Measurements from ENCODE around the gene CLDN2.
"Not testable (repeated sequence)": the region's sequence is repeated elsewhere in the genome, so short reads cannot be mapped to it uniquely, and the experiment has no call there.

The CLDN2 gene, protein sequence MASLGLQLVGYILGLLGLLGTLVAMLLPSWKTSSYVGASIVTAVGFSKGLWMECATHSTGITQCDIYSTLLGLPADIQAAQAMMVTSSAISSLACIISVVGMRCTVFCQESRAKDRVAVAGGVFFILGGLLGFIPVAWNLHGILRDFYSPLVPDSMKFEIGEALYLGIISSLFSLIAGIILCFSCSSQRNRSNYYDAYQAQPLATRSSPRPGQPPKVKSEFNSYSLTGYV

DNA sequence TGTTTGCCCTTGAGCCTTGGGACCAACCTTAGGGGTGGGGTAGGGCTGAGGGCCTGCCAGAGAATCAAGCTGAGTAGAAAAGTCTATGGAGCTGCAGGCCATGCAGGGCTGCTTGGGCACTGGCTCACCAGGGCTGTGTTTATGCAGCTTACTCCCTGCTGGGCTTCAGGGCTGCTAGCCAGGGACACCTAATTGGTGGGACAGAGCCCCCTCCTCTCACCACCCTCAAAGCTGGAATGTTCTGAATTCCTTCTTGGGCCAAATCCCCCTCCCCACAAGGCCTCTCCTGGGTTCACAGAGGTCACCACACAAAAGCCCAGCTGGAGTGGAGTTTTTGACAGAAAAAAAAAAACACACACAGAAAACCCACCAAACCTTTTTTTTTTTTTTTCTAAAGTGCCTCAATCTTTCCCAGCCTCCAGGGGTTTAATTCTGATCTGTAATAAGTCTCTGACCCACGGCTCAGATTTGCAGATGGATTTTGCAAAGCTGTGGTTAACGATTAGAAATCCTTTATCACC is at the start of gene CLDN2:
Gene CLDN2, plus strand, starts transcription at position 471 of the 521 bp plus-strand sequence. CDS start 7,827 bp downstream, outside the sequence.
- H3K36me3 ChIP-seq (replicated peaks): no peaks in the 10 kb centered on the region
- no peak within 1 kb of the TSS for H3K4me3 ChIP-seq
- peaks cover 6% of the 10 kb centered on the region for H3K27me3 ChIP-seq (ENCODE audit: low read depth)
- in situ Hi-C loops (cut with MboI; ENCODE audit: low sequenced_read_pairs): no loop called here
- no peaks in the 10 kb centered on the region for H3K4me1 ChIP-seq
- H3K9me3 ChIP-seq: no peaks in the 10 kb centered on the region
- no peak for DNase-seq (ENCODE audit: low spot score in 2 of 2)

DNA sequence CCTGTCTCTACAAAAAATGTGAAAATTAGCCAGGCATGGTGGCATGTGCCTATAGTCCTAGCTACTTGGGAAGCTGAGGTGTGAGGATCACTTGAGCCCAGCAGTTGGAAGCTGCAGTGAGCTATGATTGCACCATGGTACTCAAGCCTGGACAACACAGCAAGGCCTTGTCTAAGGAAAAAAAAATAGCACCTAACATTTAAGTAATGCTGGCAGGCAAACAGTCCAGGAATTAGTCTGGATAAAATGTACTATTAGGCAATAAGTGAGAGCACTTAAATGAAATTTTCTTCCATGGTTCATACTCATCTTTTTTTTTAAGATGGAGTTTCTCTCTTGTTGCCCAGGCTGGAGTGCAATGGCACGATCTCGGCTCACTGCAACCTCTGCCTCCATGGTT is 47.4 kb upstream of the CLDN2 start:
- H3K27me3 ChIP-seq (ENCODE audit: low read depth); H3K4me1 ChIP-seq; H3K9me3 ChIP-seq; H3K36me3 ChIP-seq (replicated peaks); H3K4me3 ChIP-seq; DNase-seq (ENCODE audit: low spot score in 2 of 2); in situ Hi-C loops (cut with MboI; ENCODE audit: low sequenced_read_pairs): not testable (repeated sequence)

DNA sequence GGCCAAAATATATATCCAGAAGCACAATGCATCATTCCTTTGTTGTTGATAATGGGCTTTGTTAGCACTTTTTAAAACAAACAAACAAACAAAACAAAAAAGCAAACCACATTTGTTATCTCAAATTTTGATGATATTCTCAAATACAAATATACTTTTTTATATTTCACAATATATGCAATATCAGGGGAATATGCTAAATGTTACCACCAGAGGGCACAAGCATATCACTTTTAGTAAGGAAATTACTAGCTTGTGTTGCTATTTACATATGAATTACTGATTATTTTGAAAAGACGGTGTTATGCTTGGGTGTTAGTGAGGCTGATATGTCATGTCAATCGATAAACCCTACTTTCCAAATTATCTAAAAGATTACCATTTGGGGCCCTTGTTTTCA is 46.1 kb upstream of the CLDN2 start:
- no peaks in the 10 kb centered on the region for H3K9me3 ChIP-seq
- no peaks in the 10 kb centered on the region for H3K36me3 ChIP-seq (replicated peaks)
- no peaks in the 10 kb centered on the region for H3K27me3 ChIP-seq (ENCODE audit: low read depth)
- H3K4me1 ChIP-seq: peaks cover 3% of the 10 kb centered on the region
- in situ Hi-C loops (cut with MboI; ENCODE audit: low sequenced_read_pairs): no loop called here
- H3K4me3 ChIP-seq: no peak overlapping the region
- peak; percentile 16 to 67 for DNase-seq (ENCODE audit: low spot score in 2 of 2)

DNA sequence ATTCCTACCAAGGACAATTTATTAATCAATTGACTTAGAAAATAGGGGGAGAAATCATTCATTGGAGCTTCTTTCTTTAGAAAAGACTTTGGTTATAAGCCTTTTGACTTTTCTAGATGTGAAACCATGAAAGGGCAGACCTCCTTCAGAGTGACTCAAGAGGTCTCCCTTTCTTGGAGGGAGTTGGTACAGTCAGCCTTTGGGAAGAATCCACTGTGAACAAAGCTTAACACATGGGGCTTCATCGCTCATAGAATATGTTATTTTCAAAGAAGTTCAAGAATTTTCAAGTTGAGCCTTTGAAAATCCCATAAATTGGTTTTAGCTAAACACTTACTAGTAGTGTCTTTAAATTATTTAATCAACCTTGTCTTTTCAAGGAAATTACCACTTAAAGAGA is 45.1 kb upstream of the CLDN2 start:
- Histone ChIP-seq H3K9me3 (no peaks in the 10 kb centered on the region), H3K27me3 (ENCODE audit: low read depth) (no peaks in the 10 kb centered on the region), H3K36me3 (replicated peaks) (no peaks in the 10 kb centered on the region), H3K4me3 (no peak overlapping the region), H3K4me1 (peaks cover 3% of the 10 kb centered on the region)
- in situ Hi-C loops (cut with MboI; ENCODE audit: low sequenced_read_pairs): no loop called here
- DNase-seq (ENCODE audit: low spot score in 2 of 2): no peak

DNA sequence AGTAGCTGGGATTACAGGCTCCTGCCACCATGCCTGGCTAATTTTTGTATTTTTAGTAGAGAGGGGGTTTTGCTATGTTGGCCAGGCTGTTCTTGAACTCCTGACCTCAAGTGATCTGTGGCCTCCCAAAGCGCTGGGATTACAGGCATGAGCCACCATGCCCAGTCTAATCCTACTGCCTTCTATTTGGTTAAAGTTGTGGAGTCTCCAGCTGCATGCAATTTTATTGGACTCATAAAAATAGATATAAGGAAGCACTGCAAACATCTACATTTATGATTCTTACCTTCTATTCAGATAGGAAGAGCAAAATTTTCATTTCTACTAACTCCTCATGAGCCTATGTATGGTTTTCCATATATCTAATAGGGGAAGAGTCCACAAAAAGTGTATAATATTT is 30.7 kb upstream of the CLDN2 start:
- Histone ChIP-seq H3K36me3 (replicated peaks) (no peaks in the 10 kb centered on the region), H3K9me3 (no peaks in the 10 kb centered on the region), H3K4me1 (peaks cover under 1% of the 10 kb centered on the region; the same call in 1 of the 2 replicates), H3K27me3 (ENCODE audit: low read depth) (peaks cover 6% of the 10 kb centered on the region; the same call in 1 of the 2 replicates), H3K4me3 (no peak overlapping the region)
- DNase-seq (ENCODE audit: low spot score in 2 of 2): no peak
- in situ Hi-C loops (cut with MboI; ENCODE audit: low sequenced_read_pairs): no loop called here

DNA sequence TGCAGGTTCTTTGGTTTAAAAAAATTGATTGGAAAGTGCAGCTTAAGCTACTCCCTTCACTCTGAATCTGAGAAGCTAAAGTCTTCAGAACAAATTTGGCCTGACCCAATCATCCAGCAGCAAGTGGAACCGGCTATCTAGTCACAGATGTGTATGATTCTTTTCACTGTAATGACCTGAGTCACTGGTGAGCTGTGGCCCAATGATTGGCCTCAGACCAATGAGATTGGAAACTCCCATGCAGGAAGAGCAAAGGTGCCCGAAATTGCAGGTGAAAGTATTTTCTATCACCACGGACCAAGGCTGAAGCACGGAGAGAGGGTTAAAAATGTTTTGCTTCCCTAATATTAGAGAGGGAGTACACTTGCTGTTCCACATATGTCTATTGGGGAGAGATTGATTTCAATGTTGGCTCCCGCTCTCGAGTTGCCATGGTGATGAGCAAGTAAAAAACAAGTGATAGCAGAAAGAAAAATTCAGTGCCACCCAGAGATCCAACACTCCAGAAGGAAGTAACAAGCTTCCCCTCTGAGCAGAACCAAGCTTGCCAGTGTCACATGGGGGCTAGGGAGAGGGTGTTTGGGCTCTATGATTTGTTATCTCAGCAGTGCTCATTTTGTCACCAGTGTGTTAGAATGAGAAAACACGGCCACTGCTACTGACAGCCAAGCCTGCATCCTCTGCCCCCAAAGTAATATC is 28.3 kb upstream of the CLDN2 start:
- peaks cover 6% of the 10 kb centered on the region; the same call in 1 of the 2 replicates for H3K27me3 ChIP-seq (ENCODE audit: low read depth)
- in situ Hi-C loops (cut with MboI; ENCODE audit: low sequenced_read_pairs): no loop called here
- H3K4me3 ChIP-seq: no peak overlapping the region
- DNase-seq (ENCODE audit: low spot score in 2 of 2): no peak
- no peaks in the 10 kb centered on the region for H3K36me3 ChIP-seq (replicated peaks)
- H3K9me3 ChIP-seq: no peaks in the 10 kb centered on the region
- H3K4me1 ChIP-seq: peaks cover 2% of the 10 kb centered on the region; the same call in 1 of the 2 replicates

DNA sequence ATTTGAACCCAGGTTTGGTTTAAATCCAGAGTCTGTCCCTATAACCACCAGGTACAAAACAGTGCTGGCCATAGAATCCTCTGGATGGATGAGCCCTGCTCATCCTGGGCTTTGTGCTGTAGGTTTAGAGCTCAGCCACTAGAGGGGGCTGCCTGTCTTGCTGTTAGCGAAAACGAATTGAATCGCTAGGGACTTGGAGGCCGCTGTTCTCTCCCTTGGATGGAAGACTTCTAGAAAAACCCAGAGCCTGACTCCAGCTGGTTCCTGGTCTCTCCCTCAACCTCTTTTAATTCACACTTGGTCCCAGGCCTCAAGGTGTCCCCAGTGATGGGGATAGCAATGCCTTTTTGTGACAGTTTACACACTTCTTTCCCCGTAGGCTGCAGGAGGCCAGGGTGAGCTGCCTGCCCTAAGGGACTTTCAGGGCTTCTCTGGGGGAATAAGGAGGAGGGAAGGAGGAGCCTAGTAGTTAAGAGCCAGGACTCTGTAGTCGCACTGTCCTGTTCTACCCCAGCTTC is 25.8 kb upstream of the CLDN2 start:
- Histone ChIP-seq H3K4me3 (no peak overlapping the region), H3K4me1 (peaks cover 2% of the 10 kb centered on the region; the same call in 1 of the 2 replicates), H3K9me3 (no peaks in the 10 kb centered on the region), H3K36me3 (replicated peaks) (no peaks in the 10 kb centered on the region), H3K27me3 (ENCODE audit: low read depth) (0 out of 2 replicates have a peak, but pooled peaks cover 3% of the 10 kb centered on the region)
- in situ Hi-C loops (cut with MboI; ENCODE audit: low sequenced_read_pairs): no loop called here
- DNase-seq (ENCODE audit: low spot score in 2 of 2): peak; percentile 69 to 85

DNA sequence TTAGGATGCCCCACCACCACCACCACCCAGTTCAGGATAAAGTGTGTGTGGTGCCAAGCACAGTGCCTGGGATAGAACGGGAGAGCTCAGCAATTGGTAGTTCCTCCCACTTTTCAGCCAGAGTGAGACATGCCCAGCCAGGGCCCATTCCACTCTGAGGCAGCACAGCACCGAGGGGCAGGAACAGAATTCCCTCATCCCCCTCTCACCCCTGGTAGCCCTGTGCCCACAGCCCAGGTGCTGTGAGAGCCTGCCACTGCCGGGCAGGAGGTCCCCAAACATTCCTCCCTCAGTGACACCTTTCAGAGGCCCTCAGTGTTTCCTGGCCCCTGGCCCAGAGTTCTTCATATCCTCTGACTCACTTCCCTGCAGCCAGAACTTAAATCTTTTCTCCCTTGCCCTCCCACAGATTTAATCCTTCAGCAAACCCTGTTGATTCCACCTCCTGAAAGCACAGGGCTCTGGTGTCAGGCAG is 25.2 kb upstream of the CLDN2 start:
- Histone ChIP-seq H3K27me3 (ENCODE audit: low read depth) (0 out of 2 replicates have a peak, but pooled peaks cover 3% of the 10 kb centered on the region), H3K9me3 (no peaks in the 10 kb centered on the region), H3K36me3 (replicated peaks) (no peaks in the 10 kb centered on the region), H3K4me1 (peaks cover 2% of the 10 kb centered on the region; the same call in 1 of the 2 replicates), H3K4me3 (no peak overlapping the region)
- DNase-seq (ENCODE audit: low spot score in 2 of 2): no peak
- in situ Hi-C loops (cut with MboI; ENCODE audit: low sequenced_read_pairs): no loop called here

DNA sequence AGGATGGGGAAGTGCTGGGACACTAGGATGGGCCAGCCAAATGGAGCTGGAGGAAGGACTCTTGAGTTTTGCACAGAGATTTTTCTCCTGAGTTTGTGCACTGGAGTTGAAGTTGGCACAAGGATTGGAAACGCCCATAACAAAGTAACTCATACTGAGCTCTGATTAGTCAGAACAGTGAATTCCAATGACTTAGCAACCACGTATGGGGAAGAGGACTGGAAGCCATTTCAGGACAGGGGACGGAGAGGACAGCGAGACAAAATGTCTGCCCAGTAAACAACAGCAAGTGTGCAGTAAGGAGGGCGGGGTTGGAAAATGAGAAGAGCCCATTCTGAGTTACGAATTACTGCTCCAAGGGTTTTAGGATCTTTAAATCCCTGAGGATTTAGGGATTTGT is 22.9 kb upstream of the CLDN2 start:
- no peak for DNase-seq (ENCODE audit: low spot score in 2 of 2)
- no peaks in the 10 kb centered on the region for H3K9me3 ChIP-seq

DNA sequence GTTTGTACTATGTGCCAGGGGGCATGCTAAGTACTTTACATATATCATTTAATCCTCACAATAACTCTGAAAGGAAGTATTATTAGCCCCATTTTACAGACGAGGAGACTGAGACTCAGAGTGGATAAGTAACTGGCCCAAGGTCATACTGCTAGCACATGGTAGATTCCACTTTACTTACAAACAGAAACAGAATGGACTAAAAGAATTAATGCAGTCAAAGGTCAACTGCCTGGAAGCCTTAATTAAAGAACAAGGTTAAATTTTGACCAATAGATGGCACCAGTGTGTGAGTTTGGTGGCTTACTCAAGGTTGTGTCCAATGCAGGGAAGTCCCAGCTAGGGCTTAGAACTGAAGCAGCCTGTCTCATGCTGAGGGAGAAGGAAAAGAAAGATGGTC is 21.7 kb upstream of the CLDN2 start:
- H3K27me3 ChIP-seq (ENCODE audit: low read depth): no peaks in the 10 kb centered on the region
- peaks cover 2% of the 10 kb centered on the region; the same call in 1 of the 2 replicates for H3K4me1 ChIP-seq
- DNase-seq (ENCODE audit: low spot score in 2 of 2): peak; percentile 33
- H3K9me3 ChIP-seq: no peaks in the 10 kb centered on the region
- no peak overlapping the region for H3K4me3 ChIP-seq
- in situ Hi-C loops (cut with MboI; ENCODE audit: low sequenced_read_pairs): no loop called here
- no peaks in the 10 kb centered on the region for H3K36me3 ChIP-seq (replicated peaks)

More for the DNA sequence above, 22.9 kb upstream of the CLDN2 start:
- H3K36me3 ChIP-seq (replicated peaks): no peaks in the 10 kb centered on the region
- H3K4me3 ChIP-seq: no peak overlapping the region
- in situ Hi-C loops (cut with MboI; ENCODE audit: low sequenced_read_pairs): no loop called here
- peaks cover 2% of the 10 kb centered on the region; the same call in 1 of the 2 replicates for H3K4me1 ChIP-seq
- no peaks in the 10 kb centered on the region for H3K27me3 ChIP-seq (ENCODE audit: low read depth)

DNA sequence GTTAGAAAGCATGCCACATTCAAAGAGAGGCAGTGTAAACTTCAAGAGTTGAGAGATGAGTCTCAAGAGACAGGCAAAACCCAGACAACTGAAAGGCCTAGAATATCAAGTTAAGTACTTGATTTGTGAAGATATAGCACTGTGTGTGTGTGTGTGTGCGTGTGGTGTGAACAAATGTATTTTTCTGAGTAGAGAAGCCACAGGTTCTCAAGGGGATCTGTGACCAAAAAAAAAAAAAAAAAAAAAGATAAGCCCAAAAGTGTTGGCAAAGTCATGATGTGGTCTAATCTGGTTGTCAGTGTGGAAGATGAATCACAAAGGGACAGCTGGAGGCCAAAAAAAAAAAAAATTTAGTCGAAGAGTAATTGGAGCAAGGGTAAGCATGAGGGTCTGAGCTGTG is 20.9 kb upstream of the CLDN2 start:
- H3K36me3 ChIP-seq (replicated peaks): no peaks in the 10 kb centered on the region
- H3K9me3 ChIP-seq: no peaks in the 10 kb centered on the region
- no peak overlapping the region for H3K4me3 ChIP-seq
- H3K27me3 ChIP-seq (ENCODE audit: low read depth): no peaks in the 10 kb centered on the region
- no peak for DNase-seq (ENCODE audit: low spot score in 2 of 2)
- in situ Hi-C loops (cut with MboI; ENCODE audit: low sequenced_read_pairs): no loop called here
- H3K4me1 ChIP-seq: peaks cover 2% of the 10 kb centered on the region; the same call in 1 of the 2 replicates

DNA sequence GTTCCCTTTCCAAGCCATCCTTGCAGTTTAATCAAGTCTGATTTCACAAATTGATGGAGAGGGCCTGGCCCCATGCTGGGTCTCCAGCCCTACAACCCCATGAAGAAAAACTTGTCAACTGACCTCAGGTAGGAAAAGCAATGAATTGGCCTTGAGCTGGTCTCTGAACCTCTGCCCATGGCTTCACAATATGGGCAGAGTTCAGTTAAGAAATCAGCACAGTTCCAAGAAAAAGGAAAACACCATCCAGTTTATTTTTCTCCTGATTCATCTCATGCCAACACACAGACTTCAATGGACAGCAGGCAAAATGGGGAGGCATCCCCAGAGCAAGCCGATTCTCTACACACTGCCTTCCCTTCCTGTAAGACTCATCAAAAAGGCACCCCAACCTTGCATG is 20.4 kb upstream of the CLDN2 start:
- in situ Hi-C loops (cut with MboI; ENCODE audit: low sequenced_read_pairs): no loop called here
- no peak overlapping the region for H3K4me3 ChIP-seq

DNA sequence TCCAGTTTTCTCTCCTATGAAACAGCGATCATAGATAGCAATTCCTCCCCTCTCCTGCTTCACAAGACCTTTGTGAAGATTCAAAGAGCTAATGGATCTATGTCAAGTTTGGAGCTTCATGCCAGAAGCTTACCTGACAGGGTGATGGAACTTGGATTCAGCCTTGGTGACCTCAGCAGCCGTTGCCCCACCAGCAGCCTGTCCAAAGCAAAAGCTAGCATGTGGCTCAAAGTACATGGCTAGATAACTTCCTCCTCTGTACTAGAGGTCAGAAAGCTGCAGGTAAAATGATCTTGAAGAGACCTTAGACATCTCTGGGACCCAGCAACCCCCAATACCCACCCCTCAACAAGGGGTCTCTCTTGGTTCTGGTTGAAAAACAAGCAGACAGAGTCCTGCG is 18.9 kb upstream of the CLDN2 start:
- no peaks in the 10 kb centered on the region for H3K4me1 ChIP-seq
- DNase-seq (ENCODE audit: low spot score in 2 of 2): no peak
- H3K27me3 ChIP-seq (ENCODE audit: low read depth): no peaks in the 10 kb centered on the region
- H3K9me3 ChIP-seq: no peaks in the 10 kb centered on the region
- H3K4me3 ChIP-seq: no peak overlapping the region
- no peaks in the 10 kb centered on the region for H3K36me3 ChIP-seq (replicated peaks)
- in situ Hi-C loops (cut with MboI; ENCODE audit: low sequenced_read_pairs): no loop called here

More for the DNA sequence above, 20.4 kb upstream of the CLDN2 start:
- no peak for DNase-seq (ENCODE audit: low spot score in 2 of 2)
- no peaks in the 10 kb centered on the region for H3K27me3 ChIP-seq (ENCODE audit: low read depth)
- no peaks in the 10 kb centered on the region for H3K36me3 ChIP-seq (replicated peaks)
- no peaks in the 10 kb centered on the region for H3K9me3 ChIP-seq
- no peaks in the 10 kb centered on the region for H3K4me1 ChIP-seq

DNA sequence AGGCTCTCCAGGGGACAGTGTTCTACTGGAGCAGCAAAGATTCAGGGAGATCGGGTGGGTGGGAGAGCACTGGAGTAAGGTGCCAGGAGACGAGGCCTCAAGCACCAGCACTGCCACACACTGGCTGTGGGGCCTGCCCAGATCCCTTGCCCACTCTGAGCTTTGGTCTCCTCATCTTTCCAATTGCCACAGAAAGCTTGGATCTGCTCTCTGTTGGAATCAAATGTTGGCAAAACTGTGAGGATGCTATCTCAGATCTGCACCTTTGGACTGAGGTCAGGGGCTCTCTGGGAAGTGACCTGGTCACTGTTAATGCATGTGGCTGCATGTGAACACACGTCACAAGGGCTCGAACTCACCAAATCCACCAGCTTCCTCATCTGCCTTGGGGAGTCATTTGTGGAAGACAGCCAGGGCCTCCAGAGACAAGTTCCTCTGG is 18.4 kb upstream of the CLDN2 start:
- H3K27me3 ChIP-seq (ENCODE audit: low read depth): no peaks in the 10 kb centered on the region
- no peaks in the 10 kb centered on the region for H3K36me3 ChIP-seq (replicated peaks)
- H3K4me3 ChIP-seq: no peak overlapping the region
- no peak for DNase-seq (ENCODE audit: low spot score in 2 of 2)
- H3K9me3 ChIP-seq: no peaks in the 10 kb centered on the region
- in situ Hi-C loops (cut with MboI; ENCODE audit: low sequenced_read_pairs): no loop called here
- H3K4me1 ChIP-seq: no peaks in the 10 kb centered on the region
